ENCODE results near the gene NF1. TPM values are rescaled to one million over a fixed set of nuclear protein-coding genes. Genes with fewer than 3 reads are reported as not detected.

Gene NF1
- total RNA-seq, 2 experiments from 2014 or later, result 34.4 to 36.0 TPM

DNA sequence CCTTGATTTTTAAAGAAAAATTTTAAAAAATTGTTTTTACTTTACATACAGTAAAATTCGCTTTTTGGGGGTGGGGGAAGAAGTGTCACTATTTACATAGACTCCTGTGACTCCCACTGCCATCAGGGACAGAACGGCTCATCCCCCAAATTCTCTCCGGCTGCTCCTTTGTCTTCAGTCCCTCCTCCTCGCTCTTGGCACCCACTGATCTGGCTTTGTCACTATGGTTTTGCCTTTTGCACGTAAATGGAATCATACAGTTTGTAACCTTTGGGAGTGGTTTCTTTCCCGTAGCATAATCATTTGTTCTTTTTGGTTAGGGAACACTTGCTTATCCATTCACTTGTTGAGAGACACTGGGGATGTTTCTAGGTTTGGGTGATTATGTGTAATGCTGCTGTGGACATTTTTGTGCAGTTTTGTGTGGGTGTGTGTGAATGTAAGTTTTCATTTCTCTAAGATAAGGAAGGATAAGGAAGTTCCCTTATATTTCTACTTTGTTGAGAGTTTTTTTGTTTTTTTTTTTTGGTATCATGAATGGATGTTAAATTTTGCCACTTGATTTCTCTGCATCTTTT is 324.1 kb downstream of the NF1 start:
- Mint-ChIP-seq H3K36me3 (no peaks in the 10 kb centered on the region), H3K27ac (no peak overlapping the region), H3K27me3 (peaks cover 19% of the 10 kb centered on the region), H3K4me1 (no peaks in the 10 kb centered on the region), H3K9me3 (peaks cover 3% of the 10 kb centered on the region), H3K4me3 (no peak overlapping the region)
- ATAC-seq (ENCODE audit: low read depth) (no peak), DNase-seq (no peak)
- POLR2A ChIA-PET, result no interaction called here

DNA sequence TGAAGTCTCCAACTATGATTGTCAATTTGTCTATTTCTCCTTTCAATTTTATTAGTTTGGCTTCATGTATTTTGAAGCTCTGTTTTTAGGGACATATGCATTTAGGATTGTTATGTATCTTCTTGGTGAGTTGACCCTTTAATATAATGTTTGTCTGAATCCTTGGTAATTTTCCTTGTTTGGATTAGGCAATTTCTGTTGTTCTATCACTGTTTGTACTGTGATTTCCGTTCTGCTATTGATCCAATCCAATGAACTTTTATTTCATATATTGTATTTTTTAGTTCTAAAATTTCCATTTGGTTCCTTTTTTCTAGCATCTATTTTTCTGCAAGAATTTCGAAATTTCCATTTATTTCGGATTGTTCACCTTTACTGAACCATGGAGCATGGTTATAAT is 327.7 kb downstream of the NF1 start:
- no peaks in the 10 kb centered on the region for H3K36me3 Mint-ChIP-seq
- no peak overlapping the region for H3K4me3 Mint-ChIP-seq
- no peak overlapping the region for H3K27ac Mint-ChIP-seq
- peaks cover 3% of the 10 kb centered on the region for H3K9me3 Mint-ChIP-seq
- no peaks in the 10 kb centered on the region for H3K4me1 Mint-ChIP-seq
- peaks cover 21% of the 10 kb centered on the region for H3K27me3 Mint-ChIP-seq
- POLR2A ChIA-PET, result no interaction called here
- no peak for DNase-seq
- ATAC-seq (ENCODE audit: low read depth), result no peak

DNA sequence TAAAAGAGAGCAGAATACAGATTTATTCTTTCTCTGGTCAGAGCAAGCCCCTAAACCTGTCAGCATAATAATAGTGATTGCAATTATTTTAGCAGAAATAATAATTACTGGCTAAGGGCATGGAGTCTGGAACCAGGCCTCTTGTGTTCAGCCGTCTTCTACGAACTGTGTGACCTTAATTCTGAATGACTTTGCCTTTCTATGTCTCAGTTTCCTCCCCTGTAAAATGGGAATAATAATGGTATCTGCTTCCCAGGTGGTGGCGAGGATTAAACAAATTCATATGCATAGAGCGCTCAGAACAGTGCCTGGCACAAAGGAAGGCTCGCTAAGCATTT is 330.1 kb downstream of the NF1 start:
- POLR2A ChIA-PET, result interaction anchor here (0.9 kb wide), 1 partner anchor 419 kb away, joined by 6 read pairs; no protein-coding TSS in a partner anchor
- Mint-ChIP-seq H3K27me3 (peaks cover 26% of the 10 kb centered on the region), H3K4me1 (no peaks in the 10 kb centered on the region), H3K36me3 (no peaks in the 10 kb centered on the region), H3K9me3 (peaks cover 3% of the 10 kb centered on the region), H3K4me3 (no peak overlapping the region), H3K27ac (no peak overlapping the region)
- no peak for ATAC-seq (ENCODE audit: low read depth)
- no peak for DNase-seq

DNA sequence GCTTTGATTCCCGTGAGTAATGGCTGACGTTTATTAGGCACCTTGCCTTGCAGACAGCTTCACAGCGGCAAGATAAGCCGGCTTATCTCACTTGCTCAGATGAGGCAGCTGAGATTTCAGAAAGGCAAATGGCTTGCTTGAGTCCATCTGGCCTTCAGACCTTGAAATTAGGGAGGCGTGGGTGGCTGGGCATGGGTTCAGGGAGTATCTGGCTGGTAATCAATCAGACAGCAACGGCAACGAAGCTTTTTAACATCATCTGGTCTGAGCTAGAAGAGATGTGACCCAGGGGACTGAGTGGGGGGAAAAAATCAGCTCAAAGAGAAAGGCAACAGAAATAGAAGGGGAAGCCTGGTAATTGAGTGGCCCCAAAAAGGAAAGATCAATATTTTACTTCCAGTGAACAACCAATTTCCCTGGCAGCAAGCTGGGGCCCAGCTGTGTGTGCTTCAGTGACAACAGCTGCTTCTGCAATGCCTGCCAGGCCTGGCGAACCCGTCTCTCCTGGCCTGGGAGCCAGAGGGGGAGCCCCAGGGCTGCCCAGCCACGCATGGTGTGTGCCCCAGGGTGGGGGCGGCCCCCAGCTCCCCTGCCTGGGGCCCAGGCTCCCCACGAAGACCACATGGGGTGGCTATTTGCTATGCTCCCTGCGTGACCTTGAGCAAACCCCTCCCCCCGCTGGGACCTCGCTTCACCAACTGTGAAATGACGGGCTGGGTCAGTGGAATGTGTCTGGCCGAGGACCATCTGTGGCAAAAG is 330.7 kb downstream of the NF1 start:
- H3K27ac Mint-ChIP-seq, result no peak overlapping the region
- H3K27me3 Mint-ChIP-seq, result peaks cover 27% of the 10 kb centered on the region
- no peak for ATAC-seq (ENCODE audit: low read depth)
- DNase-seq, result no peak
- peaks cover 3% of the 10 kb centered on the region for H3K9me3 Mint-ChIP-seq
- no peaks in the 10 kb centered on the region for H3K36me3 Mint-ChIP-seq
- no peaks in the 10 kb centered on the region for H3K4me1 Mint-ChIP-seq
- no peak overlapping the region for H3K4me3 Mint-ChIP-seq
- POLR2A ChIA-PET, result interaction anchor here (0.9 kb wide), 1 partner anchor 419 kb away, joined by 6 read pairs; no protein-coding TSS in a partner anchor

Small RNA genes within 50 kb of the gene (microRNA-seq; reads per million reads assigned to microRNA genes)
- not detected for gene MIR4733

Other genes starting within 250 kb of the NF1 start
- 10 to 100 TPM; 15.3 to 16.6 TPM for gene TEFM, start 188.7 kb upstream of the NF1 start, total RNA-seq
- 1 to 10 TPM; 2.2 to 2.4 TPM for gene ADAP2, start 173.0 kb upstream of the NF1 start, total RNA-seq
- 1 to 10 TPM; 8.0 to 8.7 TPM for gene RNF135, start 123.9 kb upstream of the NF1 start, total RNA-seq
- gene OMG, start 202.3 kb downstream of the NF1 start, total RNA-seq, result under 1 TPM; 0.62 to 0.78 TPM
- gene EVI2B, start 219.1 kb downstream of the NF1 start, total RNA-seq, result 100 to 1,000 TPM in 1 of 2 experiments, 10 to 100 TPM in 1; 88.5 to 100 TPM
- 10 to 100 TPM; 74.9 to 78.3 TPM for gene EVI2A, start 226.6 kb downstream of the NF1 start, total RNA-seq